Measurements from ENCODE around the gene LRRC4C. TPM values are rescaled to one million over a fixed set of nuclear protein-coding genes. Genes with fewer than 3 reads are reported as not detected.
"Not testable (repeated sequence)": the region's sequence is repeated elsewhere in the genome, so short reads cannot be mapped to it uniquely, and the experiment has no call there.

The LRRC4C gene
- total and polyA plus RNA-seq, 11 donors: 0.08 to 1.2 (median 0.48) TPM; not detected in 1

- 44 to 53% (median 52%) methylated on average over 3 of the region's 3 CpGs for WGBS, 4 donors
- no peaks in the 10 kb centered on the region for H3K36me3 ChIP-seq
- H3K4me1 ChIP-seq: no peaks in the 10 kb centered on the region
- no peak overlapping the region for H3K27ac ChIP-seq
- DNase-seq (no peak), ATAC-seq (no peak)
- H3K4me3 ChIP-seq: no peak overlapping the region
- H3K9me3 ChIP-seq: peaks cover 0 to 3% (median 0%) of the 10 kb centered on the region in 12 donors
- no peak for TF ChIP-seq POLR2A (IDR thresholded peaks at IDR 0.05)
- TF ChIP-seq CTCF (IDR thresholded peaks at IDR 0.05): no peak
- no peaks in the 10 kb centered on the region for H3K27me3 ChIP-seq
- intact Hi-C loops (cut with DNase I): no loop called here
Observed at GRCh38 chr11:40202589-40203270, 1256.7 kb downstream of the LRRC4C start.

- H3K4me3 ChIP-seq; DNase-seq; H3K27me3 ChIP-seq; H3K4me1 ChIP-seq; H3K9me3 ChIP-seq; H3K36me3 ChIP-seq; ATAC-seq; H3K27ac ChIP-seq; intact Hi-C loops (cut with DNase I): not testable (repeated sequence)
- WGBS, 4 donors: 62 to 79% (median 73%) methylated on average over 4 to 5 of the region's 5 CpGs
Observed at GRCh38 chr11:40192590-40192989, 1266.9 kb downstream of the LRRC4C start.

- no peaks in the 10 kb centered on the region for H3K9me3 ChIP-seq
- DNase-seq: no peak
- H3K4me3 ChIP-seq: no peak overlapping the region
- WGBS, 4 donors: 57 to 64% (median 62%) methylated on average over 5 of the region's 5 CpGs
- no peak for TF ChIP-seq CTCF (IDR thresholded peaks at IDR 0.05)
- H3K4me1 ChIP-seq: no peaks in the 10 kb centered on the region
- H3K27me3 ChIP-seq: no peaks in the 10 kb centered on the region
- no peak for ATAC-seq
- H3K36me3 ChIP-seq: no peaks in the 10 kb centered on the region
- intact Hi-C loops (cut with DNase I): no loop called here
- no peak overlapping the region for H3K27ac ChIP-seq
Observed at GRCh38 chr11:40190294-40190693, 1269.2 kb downstream of the LRRC4C start.

- WGBS, 4 donors: 62 to 78% (median 67%) methylated on average over 3 of the region's 3 CpGs
- no peak for ATAC-seq
- intact Hi-C loops (cut with DNase I): no loop called here
Observed at GRCh38 chr11:40188848-40189247, 1270.6 kb downstream of the LRRC4C start.

More at GRCh38 chr11:40188848-40189247, 1270.6 kb downstream of the LRRC4C start:
- Histone ChIP-seq H3K4me3 (no peak overlapping the region), H3K27ac (no peak overlapping the region), H3K27me3 (no peaks in the 10 kb centered on the region), H3K4me1 (no peaks in the 10 kb centered on the region), H3K36me3 (no peaks in the 10 kb centered on the region), H3K9me3 (no peaks in the 10 kb centered on the region)
- DNase-seq: no peak
- TF ChIP-seq CTCF (IDR thresholded peaks at IDR 0.05): no peak
- TF ChIP-seq POLR2A (IDR thresholded peaks at IDR 0.05): no peak

Measured in heart left ventricle (tissue), 16 donors.